EH (cell line): ENCODE measurements around the gene PEX6.

ENCODE experiments used
- DNase-seq: peaks from one replicate; pipeline ENCODE4 v3.0.0-alpha.2; 2015; ENCODE audit warnings: low read depth

PEX6 gene

GRCh38 chr6:42933205-42933604, 45.8 kb downstream of the PEX6 start:
- DNase-seq: no peak

- no peak for DNase-seq
These were observed 46.6 kb downstream of the PEX6 start for GRCh38 chr6:42932412-42932811.

GRCh38 chr6:42929821-42930360, 49.1 kb downstream of the PEX6 start:
- peak; percentile 86 for DNase-seq

GRCh38 chr6:42928986-42929820, 49.8 kb downstream of the PEX6 start, which contains the start of gene CNPY3:
Gene CNPY3, plus strand, starts transcription at chr6:42929480. Its CDS starts 91 bp downstream, at chr6:42929571.
- peak; percentile 99 for DNase-seq

- DNase-seq: no peak
These were observed 53.6 kb downstream of the PEX6 start for GRCh38 chr6:42925248-42925857.

GRCh38 chr6:42923666-42924065, 55.3 kb downstream of the PEX6 start:
- DNase-seq: peak; percentile 36

GRCh38 chr6:42921801-42922200, 57.2 kb downstream of the PEX6 start:
- DNase-seq: no peak

- no peak for DNase-seq
These were observed 62.7 kb downstream of the PEX6 start for GRCh38 chr6:42916288-42916687.

- DNase-seq: no peak
These were observed 63.2 kb downstream of the PEX6 start, which contains the start of gene PTCRA for GRCh38 chr6:42915732-42916131. Gene PTCRA, plus strand, starts transcription at chr6:42916053. Its CDS starts 17 bp downstream, at chr6:42916070.

GRCh38 chr6:42914546-42914945, 64.4 kb downstream of the PEX6 start:
- peak; percentile 47 for DNase-seq
